ENCODE measurements around the gene FGF22.

- TF ChIP-seq POLR2AphosphoS5 (IDR thresholded peaks at IDR 0.05; ENCODE audit: low read length) (no peak), GABPA (IDR thresholded peaks at IDR 0.05; ENCODE audit: low read depth) (no peak)
Measured at GRCh38 chr19:644363-644762, 4.7 kb downstream of the FGF22 start.

Measured in GM12878 (cell line).